ENCODE results near the gene OSER1.
"Not testable (repeated sequence)": the region's sequence is repeated elsewhere in the genome, so short reads cannot be mapped to it uniquely, and the experiment has no call there.

OSER1 gene

DNA sequence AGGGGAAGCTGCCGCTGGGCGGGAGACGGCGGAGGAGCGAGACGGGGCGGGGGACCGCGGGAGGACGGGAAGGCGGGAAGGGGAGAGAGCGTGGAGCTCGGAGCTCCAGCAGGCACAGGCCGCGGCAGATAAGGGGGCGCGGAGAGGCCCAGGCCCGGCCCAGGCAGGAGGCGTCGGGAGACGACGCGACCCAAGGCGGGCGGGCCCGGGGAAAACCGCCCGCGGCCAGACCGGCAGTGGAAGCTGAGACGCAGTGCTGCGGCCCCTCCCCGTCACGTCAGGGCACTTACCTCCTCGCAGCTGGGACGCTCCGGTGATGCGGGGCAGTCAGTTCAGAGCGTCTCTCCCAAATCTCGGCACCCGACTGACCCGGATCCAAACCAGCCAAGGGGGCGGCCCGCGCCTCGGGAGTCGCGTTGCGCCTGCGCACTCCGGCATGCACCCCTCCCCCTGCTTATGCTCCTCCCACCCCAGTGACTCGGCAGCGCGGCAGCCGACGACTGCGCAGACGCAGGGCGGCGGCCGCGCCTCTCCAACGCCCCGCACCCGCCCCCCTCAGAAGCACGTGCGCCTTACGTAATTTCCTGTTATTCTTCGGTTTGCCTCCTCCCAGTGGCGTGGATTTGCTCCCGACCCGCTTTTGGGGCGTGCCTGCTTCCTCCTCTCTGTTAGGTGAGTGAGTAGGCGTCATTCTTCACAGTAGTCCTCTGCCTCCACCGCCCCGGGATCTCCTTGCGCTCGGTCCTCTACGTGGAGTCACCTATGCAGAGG, at the start of gene OSER1:
OSER1 (minus strand) TSS at position 366 of the 771 bp plus-strand sequence. CDS start 3,814 bp downstream, outside the sequence.
- DNase-seq (ENCODE audit: low read depth in 2 of 2) = peak; percentile 91 to 93

DNA sequence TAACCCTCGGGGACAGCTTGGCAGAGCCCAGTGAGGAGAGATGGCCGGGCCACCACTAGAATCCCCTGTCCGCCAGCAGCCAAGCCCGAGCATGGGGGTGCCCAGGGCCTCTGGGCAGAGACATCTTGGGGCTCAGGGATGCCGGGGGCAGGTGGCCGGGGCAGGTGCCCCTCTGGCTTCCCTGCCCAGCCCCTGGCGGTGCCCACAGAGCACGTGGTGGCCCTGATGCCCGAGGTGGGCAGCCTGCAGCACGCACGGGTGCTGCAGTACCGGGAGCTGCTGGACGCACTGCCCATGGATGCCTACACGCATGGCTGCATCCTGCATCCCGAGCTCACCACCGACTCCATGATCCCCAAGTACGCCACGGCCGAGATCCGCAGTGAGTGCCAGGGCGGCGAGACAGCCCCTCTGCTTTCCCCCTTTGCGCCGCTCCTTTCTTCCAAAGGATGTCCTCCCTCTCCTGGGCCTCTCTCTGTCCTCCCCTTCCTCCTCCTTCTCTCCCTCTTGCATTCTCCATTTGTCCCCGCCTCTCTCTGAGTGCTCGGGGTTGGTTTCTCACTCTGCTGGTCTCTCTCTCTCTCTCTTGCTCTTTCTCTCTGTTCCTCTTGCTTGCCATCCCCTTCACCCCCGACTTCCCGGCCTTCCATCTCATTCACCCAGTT, 47.8 kb upstream of the OSER1 start:
- DNase-seq (ENCODE audit: low read depth in 2 of 2) = no peak

GRCh38 chr20:44256961-44257360, 46.4 kb upstream of the OSER1 start:
- DNase-seq (ENCODE audit: low read depth in 2 of 2) = no peak

DNA sequence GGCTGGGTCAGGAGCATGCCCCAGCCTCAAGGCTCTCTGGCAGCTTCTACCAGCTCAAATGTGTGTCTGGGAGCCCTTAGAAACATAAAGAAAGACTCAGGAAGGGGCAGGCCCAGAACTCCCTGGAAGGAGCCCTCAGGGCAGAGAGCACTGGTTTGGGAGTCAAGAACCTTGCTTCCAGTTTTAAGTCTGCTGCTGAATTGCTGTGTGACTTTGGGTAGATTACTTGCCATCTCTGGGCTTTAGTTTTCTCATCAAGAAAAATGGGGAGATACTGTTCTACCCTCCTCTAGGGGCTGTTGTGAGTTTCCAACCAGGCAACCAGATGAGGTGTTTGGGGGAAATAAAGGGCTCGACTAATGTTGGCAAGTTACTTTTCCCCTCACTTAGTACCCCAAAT, 45.4 kb upstream of the OSER1 start:
- DNase-seq (ENCODE audit: low read depth in 2 of 2) = no peak

DNA sequence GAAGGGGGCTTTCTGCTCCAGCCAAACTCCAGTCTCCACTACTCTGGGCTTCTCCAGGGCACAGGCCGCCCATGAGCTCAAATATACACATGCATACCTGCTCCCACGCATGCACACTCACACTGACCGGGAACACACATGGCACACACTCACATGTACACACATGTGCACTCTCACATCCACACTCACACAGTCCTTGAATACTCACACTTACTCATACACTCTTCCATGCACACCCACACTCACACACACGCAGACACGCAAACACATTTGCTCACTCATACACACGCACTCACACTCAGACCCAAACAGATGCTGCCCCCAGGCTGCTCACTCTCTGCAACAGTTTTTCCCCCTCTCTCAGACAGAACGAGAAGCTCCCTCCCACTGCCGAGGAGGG, 43.5 kb upstream of the OSER1 start:
- DNase-seq (ENCODE audit: low read depth in 2 of 2) = no peak

DNA sequence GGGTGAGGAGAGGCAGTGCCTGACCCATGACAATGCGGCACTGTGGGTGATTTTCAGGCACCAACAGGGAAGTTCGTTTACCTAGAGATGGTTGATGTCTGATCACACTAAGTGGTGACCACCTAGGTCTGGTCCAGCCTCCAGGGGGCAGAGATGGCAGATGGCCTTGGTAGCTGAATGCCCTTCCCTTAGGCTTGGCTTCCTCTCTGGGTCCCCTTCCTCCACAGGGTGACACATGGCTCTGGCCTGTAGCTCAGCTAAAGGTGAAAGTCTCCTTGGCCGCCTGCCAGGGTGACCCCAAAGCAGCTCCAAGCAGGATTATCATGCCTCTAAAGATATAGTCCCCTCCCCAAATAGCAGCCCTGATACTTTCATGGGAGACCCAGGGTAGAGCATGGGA, 43.0 kb upstream of the OSER1 start:
- DNase-seq (ENCODE audit: low read depth in 2 of 2) = no peak

- no peak for DNase-seq (ENCODE audit: low read depth in 2 of 2)
Measured at GRCh38 chr20:44251284-44251683, 40.7 kb upstream of the OSER1 start.

GRCh38 chr20:44248410-44248759, 37.8 kb upstream of the OSER1 start:
- DNase-seq (ENCODE audit: low read depth in 2 of 2) = no peak

- peak in 1 of 2 experiments; percentile 3 for DNase-seq (ENCODE audit: low read depth in 2 of 2)
Measured at GRCh38 chr20:44247586-44248409, 37.2 kb upstream of the OSER1 start.

- no peak for DNase-seq (ENCODE audit: low read depth in 2 of 2)
Measured at GRCh38 chr20:44247131-44247571, 36.6 kb upstream of the OSER1 start, which contains the start of gene GDAP1L1. Gene GDAP1L1, plus strand, starts transcription at chr20:44247308. Its CDS starts 27 bp downstream, at chr20:44247335.

- DNase-seq (ENCODE audit: low read depth in 2 of 2) = no peak
Measured at GRCh38 chr20:44245977-44246376, 35.4 kb upstream of the OSER1 start.

DNA sequence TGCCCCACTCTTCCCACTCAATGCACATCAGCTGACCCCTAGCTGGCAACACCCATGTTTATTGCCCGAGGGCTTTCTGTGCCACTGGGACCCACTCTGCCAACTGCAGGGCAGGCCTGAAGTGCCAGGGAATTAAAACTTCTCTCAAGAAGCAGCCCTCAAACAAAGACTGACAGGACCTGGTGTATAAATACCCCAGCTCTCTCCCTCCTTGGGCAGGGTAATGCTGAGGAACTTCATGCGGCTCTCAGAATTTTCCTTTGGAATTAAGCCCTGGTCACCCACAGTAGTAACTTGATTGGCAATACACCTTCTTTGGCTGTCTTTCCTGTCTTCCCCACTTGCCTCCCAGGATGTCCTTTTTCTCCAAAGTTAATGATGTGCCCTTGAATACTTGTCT, 31.2 kb upstream of the OSER1 start:
- DNase-seq (ENCODE audit: low read depth in 2 of 2) = no peak

DNA sequence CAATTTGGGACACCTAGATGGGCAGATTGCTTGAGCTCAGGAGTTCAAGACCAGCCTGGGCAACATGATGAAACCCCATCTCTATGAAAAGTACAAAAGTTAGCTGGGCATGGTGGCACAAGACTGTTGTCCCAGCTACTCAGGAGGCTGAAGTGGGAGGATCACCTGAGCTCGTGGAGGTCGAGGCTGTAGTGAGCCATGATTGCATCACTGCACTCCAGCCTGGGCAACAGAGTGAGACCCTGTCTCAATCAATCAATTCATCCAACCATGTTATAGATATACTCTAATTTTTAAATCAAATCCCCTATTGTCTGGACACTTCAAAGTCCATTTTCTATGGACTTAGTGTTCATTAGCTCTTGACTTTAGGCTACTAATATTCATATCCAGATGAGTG, 26.3 kb upstream of the OSER1 start:
- DNase-seq (ENCODE audit: low read depth in 2 of 2) = not testable (repeated sequence)

- no peak for DNase-seq (ENCODE audit: low read depth in 2 of 2)
Measured at GRCh38 chr20:44235702-44236101, 25.1 kb upstream of the OSER1 start.

DNA sequence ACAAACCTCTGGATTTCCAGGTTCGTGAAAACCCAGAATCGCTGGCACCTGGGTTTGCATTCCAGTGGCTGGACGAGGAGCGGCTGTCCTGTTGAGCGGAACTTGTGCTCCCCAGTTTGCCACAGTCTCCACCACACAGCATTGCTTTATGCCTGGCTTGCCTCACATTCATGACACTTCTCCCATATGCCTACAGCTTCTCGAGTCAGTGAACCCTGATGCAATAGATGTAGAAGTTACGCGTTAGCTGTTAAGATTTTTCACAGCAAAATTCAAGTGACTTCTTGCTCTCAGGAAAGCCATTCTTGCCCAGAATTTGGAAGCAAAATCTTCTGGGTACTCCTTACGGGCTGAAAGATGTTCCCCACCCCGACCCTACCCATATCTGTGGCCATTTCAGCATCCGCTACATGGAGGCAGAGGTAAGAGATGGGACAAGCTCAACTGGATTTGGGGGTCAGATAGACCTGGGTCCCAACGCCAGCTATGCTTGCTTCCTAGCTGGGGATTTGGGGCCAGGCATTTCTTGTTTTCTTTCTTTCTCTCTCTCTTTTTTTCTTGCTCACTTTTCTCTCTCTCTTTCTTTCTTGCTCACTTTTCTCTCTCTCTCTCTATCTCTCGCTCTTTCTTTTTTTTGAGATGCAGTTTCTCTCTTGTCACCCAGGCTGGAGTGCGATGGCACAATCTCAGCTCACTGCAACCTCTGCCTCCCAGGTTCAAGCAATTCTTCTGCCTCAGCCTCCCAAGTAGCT, 24.2 kb upstream of the OSER1 start:
- DNase-seq (ENCODE audit: low read depth in 2 of 2) = no peak

DNA sequence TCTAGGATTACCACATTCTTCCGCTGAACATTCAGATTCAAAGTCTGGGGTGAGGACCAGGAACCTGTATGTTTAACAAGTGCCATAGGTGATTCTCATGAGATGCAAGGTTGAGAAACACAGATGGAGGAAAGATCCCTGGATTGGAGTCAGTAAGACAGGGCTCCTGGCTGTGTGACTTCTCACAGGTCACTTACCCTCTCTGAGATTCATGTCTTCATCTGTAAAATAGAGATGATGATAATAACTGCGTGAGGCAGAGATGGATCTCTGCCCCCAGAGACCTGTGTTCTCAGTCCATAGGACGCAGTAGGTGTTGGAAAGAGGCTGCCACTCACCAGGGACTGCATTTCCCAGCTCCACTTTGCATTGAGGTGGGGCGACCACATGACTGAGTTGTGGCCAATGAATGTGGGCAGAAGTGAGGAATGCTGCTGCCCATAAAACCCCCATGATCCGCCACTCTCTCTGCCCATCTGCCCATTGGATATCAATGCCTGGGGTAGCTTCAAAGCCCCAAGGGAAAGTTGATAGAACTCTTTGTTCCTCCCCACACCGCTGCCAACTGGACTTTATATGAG, 23.0 kb upstream of the OSER1 start:
- no peak for DNase-seq (ENCODE audit: low read depth in 2 of 2)

DNA sequence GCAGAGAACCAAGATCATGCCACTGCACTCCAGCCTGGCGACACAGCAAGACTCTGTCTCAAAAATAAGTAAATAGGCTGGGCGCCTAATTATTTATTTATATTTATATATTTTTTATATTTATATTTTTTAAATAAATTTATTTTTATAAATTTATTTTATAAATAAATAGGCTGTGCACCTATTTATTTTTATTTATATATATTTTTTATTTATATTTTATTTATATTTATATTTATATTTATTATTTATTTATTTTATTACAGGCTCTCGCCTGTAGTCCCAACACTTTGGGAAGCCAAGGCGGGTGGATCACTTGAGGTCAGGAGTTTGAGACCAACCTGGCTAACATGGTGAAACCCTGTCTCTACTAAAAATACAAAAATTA, 21.9 kb upstream of the OSER1 start:
- not testable (repeated sequence) for DNase-seq (ENCODE audit: low read depth in 2 of 2)

- no peak for DNase-seq (ENCODE audit: low read depth in 2 of 2)
Measured at GRCh38 chr20:44231713-44232468, 21.3 kb upstream of the OSER1 start.

- DNase-seq (ENCODE audit: low read depth in 2 of 2) = no peak
Measured at GRCh38 chr20:44231193-44231592, 20.6 kb upstream of the OSER1 start.

GRCh38 chr20:44228465-44229258, 18.1 kb upstream of the OSER1 start:
- no peak for DNase-seq (ENCODE audit: low read depth in 2 of 2)
